Measurements from ENCODE around the gene TRNP1.

GRCh38 chr1:27010226-27010994 lies 16.9 kb downstream of the TRNP1 start:
- TF ChIP-seq CTCF (IDR thresholded peaks at IDR 0.05; ENCODE audit: low read depth, low read length) (no peak), POLR2A (IDR thresholded peaks at IDR 0.05; ENCODE audit: extremely low read depth, insufficient read length) (no peak), MYC (IDR thresholded peaks at IDR 0.05; ENCODE audit: low read depth, low read length) (no peak)

Data from NB4 (cell line).